ENCODE results near the gene GALNT11. TPM values are rescaled to one million over a fixed set of nuclear protein-coding genes. Genes with fewer than 3 reads are reported as not detected.

Gene GALNT11
- total RNA-seq, 1 donor from 2014 or later, result 32.5 TPM

DNA sequence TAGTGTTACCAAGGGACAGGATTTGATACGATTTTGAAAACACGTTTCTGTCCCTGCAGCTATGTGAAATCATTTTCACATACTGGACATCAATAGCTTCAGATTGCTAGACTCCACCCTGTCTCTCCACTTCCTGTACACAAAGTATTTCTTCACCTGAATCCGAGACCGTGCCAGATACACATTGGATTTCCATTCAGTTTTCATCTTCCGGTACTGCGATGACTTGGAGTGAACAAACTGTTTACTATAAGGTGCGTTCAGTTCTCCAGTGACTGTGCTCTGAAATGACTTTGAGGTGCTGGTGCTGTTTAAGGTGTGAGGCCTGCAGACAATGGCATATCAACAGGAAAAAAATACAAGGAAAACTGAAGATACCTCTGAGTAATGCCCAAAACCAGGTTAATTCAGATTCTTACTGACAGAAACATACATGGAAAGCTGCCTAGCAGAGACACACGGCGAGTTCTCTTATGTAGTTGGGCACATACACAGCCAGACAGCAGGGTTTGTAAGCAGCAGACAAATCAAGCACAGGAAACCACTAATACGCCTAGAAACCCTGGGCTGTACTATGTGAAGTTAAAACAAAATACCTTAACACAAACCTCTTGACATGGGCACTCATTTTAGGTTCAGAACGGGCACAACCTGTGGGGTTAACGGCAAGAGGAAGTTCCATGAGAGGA is 119.2 kb downstream of the GALNT11 start:
- no peak for DNase-seq (ENCODE audit: low spot score)

DNA sequence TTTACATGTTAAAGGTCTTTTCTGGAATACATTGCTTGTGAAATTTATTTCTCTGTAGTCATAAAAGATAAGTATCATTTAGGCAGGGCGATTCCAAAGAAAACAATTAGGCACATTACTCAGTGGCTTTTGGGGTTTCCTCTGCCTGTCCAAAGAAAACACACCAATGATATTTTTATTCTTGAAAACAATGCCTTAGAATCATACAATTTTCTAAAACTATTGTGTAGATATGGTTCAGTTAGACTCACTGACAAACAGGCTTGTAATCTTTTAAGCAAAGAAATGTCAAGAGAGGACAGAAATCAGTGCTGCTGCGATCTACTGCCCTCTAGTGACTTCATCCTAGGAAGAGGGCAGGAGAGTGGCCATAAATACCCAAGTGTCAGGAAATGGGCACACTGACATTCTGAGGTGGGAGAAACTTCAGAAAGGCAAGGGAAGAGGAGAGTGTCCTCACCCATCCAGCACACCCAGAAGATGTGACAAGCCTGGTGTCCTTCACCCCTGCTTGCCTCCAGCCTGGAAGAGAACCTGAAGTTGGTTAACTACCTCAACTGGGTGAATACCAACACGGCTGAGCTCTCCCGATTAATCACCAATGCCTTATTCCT is 120.5 kb downstream of the GALNT11 start:
- DNase-seq (ENCODE audit: low spot score), result no peak

DNA sequence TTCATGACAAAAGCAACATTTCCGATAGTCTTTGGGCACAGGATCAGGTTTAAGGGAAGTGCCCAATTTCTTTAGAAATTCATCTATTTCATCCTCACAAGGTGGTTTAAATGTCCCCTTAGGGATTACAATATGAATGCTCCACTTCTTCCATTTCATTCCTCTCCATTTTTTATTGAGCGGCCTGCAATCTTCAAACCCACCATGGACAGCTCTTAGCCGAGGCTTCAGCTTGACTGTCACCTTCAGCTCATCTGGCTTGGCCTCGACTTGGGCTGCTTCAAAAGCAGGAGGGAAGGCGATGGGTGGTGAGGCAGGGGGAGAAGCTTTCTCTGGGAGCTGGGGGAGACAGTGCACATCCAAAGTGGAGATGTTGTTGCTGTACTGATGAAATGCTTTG is 123.2 kb downstream of the GALNT11 start:
- DNase-seq (ENCODE audit: low spot score), result no peak

DNA sequence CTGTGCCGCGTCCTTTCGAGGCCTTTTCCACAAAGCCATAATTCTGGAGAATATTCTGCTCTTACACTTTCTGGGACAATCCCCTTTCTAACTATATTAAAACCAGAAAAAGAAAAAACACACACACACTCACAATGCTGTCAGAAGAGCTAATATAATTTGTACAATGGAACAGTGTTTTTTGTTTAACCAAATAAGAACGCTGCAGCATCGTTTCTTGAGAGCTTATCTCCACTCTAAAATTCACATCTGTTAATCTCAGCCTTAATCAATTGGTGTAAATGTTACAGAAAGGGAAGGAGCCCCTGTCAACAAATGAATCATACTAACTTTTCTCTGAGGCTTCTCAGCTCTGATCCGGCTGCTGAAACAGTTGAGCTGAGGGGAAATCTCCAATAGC is 123.9 kb downstream of the GALNT11 start:
- no peak for DNase-seq (ENCODE audit: low spot score)

DNA sequence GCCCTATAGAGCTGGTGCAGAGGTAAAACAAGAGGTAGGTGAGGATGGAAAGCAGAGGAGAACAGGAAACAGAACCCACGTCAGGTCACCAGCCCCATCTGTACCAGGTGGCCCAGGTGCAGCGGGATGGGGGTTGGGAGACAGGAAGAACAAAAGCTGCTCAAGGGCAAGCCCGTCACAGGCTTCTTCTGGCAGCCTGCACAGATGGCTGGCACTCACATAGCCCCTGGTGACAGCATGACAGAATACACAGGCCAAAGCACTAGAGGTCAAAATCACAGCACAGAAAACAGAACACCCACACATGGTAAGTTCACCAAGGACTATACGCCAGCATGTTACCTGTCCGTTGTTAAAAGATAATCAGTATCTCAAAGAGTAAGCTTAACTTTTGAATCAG is 126.8 kb downstream of the GALNT11 start:
- no peak for DNase-seq (ENCODE audit: low spot score)

DNA sequence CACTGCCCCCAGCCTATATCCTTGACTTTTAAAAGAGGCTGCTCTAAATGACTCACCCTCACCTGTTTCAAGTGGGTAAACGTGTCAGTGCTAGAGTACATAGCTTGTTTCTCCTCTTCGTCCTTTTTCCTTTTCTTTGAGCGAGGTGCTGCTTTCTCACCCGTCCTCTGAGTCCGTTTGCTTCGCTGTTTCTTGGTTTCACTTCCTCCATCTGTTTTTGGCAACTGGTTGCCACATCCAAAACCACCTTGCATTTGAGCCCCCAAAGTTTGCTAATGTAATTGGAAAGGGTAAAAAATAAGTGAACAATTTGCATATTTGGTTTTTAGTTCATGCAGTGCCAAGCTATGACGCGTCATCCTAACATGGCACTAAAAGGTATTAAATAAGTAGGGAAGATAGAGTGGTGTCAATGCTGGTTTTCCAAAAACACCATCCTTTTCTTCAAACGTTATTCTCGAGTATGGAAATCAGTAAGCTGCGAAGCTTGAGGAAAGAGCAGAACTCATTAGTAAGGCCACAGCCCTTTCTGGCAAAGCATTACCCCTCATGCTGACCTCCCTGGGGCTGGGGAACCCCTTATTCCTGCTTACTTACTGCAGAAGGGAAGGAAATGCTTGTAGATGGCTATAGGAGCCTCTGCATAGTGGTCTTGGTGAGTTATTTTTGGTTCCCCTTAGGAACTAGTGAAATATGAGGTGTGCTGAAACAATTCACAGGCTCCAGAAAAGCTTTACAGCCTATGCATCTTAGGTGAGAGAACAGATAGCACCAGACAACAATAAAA is 133.5 kb downstream of the GALNT11 start:
- DNase-seq (ENCODE audit: low spot score), result no peak

DNA sequence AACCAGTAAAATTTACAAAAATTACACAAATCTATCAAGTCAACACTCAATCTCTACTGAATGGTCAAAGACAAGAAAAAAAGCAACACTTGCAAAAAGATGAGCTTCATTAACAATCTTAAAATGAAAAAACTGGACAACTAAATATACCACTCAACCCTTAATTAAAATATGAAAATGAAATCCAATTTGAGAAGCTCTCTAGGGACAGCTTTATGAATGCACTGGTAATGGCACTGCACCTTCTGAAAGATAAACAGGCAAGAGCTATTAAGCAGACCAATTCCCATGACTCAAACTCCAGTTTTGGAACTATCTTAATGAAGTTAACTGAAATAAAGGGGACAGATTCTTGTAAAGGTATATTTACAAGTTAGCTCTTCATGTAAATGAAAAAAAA is 135.7 kb downstream of the GALNT11 start:
- DNase-seq (ENCODE audit: low spot score), result no peak

DNA sequence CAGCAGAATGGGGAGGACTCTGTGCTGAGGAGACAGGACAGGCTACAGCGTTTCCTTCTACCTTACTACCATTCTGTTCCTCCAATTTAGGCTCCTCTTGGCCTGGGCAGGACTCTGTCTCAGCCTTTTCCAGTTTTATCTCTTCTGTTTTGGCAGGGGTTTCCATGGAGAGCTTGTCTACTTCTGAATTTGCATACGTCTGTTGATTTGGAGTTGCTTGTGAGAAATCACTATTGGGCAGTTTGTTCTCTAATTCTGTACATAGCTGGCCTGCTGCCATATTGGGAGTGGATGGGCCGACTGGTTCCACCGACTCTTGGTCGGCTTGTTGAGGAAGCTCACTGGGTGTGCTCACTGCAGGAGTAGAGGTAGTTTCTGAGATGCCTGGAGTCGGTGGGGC is 136.8 kb downstream of the GALNT11 start:
- DNase-seq (ENCODE audit: low spot score), result no peak

Other genes with a start within 250 kb of the GALNT11 start
- 61.2 TPM for gene PRKAG2, start 148.6 kb upstream of the GALNT11 start, total RNA-seq
- not detected for gene GALNTL5, start 69.2 kb upstream of the GALNT11 start, total RNA-seq